Activated naive CD8-positive, alpha-beta T cell (primary cell): ENCODE measurements around the gene DNM3.
A peak's percentile ranks its signal among the peaks of the same experiment; 100 is the strongest.

Experiments
- H3K27ac Mint-ChIP-seq: one replicate; pipeline ENCODE4 v1.8.0; 2021; ENCODE audit warnings: mixed read lengths
- H3K27me3 Mint-ChIP-seq: one replicate; pipeline ENCODE4 v1.8.0; 2021; ENCODE audit warnings: mixed read lengths
- H3K36me3 Mint-ChIP-seq: one replicate; pipeline ENCODE4 v1.8.0; 2021; ENCODE audit warnings: mixed read lengths
- H3K4me1 Mint-ChIP-seq: one replicate; pipeline ENCODE4 v1.8.0; 2021; ENCODE audit warnings: low read depth, mixed read lengths
- H3K4me3 Mint-ChIP-seq: one replicate; pipeline ENCODE4 v1.8.0; 2021; ENCODE audit warnings: mild to moderate bottlenecking, mixed read lengths
- H3K9me3 Mint-ChIP-seq: one replicate; pipeline ENCODE4 v1.8.0; 2021; ENCODE audit warnings: low read depth, mixed read lengths

The DNM3 gene

GRCh38 chr1:172154551-172154950 is 313.3 kb downstream of the DNM3 start:
- Mint-ChIP-seq H3K27me3 (no peaks in the 10 kb centered on the region), H3K4me1 (peaks cover 10% of the 10 kb centered on the region), H3K4me3 (peak overlapping the region; percentile 43), H3K9me3 (no peaks in the 10 kb centered on the region), H3K36me3 (peaks cover 2% of the 10 kb centered on the region), H3K27ac (peak overlapping the region; percentile 93)

- H3K27me3 Mint-ChIP-seq, result no peaks in the 10 kb centered on the region
- no peak overlapping the region for H3K27ac Mint-ChIP-seq
- H3K4me3 Mint-ChIP-seq, result no peak overlapping the region
- H3K36me3 Mint-ChIP-seq, result peaks cover 2% of the 10 kb centered on the region
- H3K4me1 Mint-ChIP-seq, result peaks cover 10% of the 10 kb centered on the region
- no peaks in the 10 kb centered on the region for H3K9me3 Mint-ChIP-seq
Observed at GRCh38 chr1:172155766-172156165, 314.5 kb downstream of the DNM3 start.

GRCh38 chr1:172162236-172162635 is 320.9 kb downstream of the DNM3 start:
- Mint-ChIP-seq H3K9me3 (no peaks in the 10 kb centered on the region), H3K4me3 (no peak overlapping the region), H3K36me3 (no peaks in the 10 kb centered on the region), H3K27ac (no peak overlapping the region), H3K27me3 (no peaks in the 10 kb centered on the region), H3K4me1 (no peaks in the 10 kb centered on the region)

GRCh38 chr1:172163498-172164215 is 322.4 kb downstream of the DNM3 start:
- Mint-ChIP-seq H3K27me3 (no peaks in the 10 kb centered on the region), H3K27ac (no peak overlapping the region), H3K4me1 (peaks cover 5% of the 10 kb centered on the region), H3K4me3 (no peak overlapping the region), H3K9me3 (no peaks in the 10 kb centered on the region), H3K36me3 (no peaks in the 10 kb centered on the region)

- Mint-ChIP-seq H3K9me3 (no peaks in the 10 kb centered on the region), H3K4me1 (peaks cover 5% of the 10 kb centered on the region), H3K36me3 (no peaks in the 10 kb centered on the region), H3K4me3 (no peak overlapping the region), H3K27me3 (no peaks in the 10 kb centered on the region), H3K27ac (no peak overlapping the region)
Observed at GRCh38 chr1:172165403-172165802, 324.1 kb downstream of the DNM3 start.

- H3K27me3 Mint-ChIP-seq, result no peaks in the 10 kb centered on the region
Observed at GRCh38 chr1:172167796-172168596, 326.7 kb downstream of the DNM3 start.

GRCh38 chr1:172168597-172168872 is 327.2 kb downstream of the DNM3 start:
- H3K36me3 Mint-ChIP-seq, result peaks cover 4% of the 10 kb centered on the region
- H3K4me3 Mint-ChIP-seq, result no peak overlapping the region
- H3K9me3 Mint-ChIP-seq, result no peaks in the 10 kb centered on the region
- H3K27me3 Mint-ChIP-seq, result no peaks in the 10 kb centered on the region
- H3K27ac Mint-ChIP-seq, result no peak overlapping the region
- H3K4me1 Mint-ChIP-seq, result peaks cover 5% of the 10 kb centered on the region

More at GRCh38 chr1:172167796-172168596, 326.7 kb downstream of the DNM3 start:
- Mint-ChIP-seq H3K4me3 (no peak overlapping the region), H3K9me3 (no peaks in the 10 kb centered on the region), H3K4me1 (peaks cover 5% of the 10 kb centered on the region), H3K27ac (no peak overlapping the region), H3K36me3 (peaks cover 4% of the 10 kb centered on the region)

- H3K4me1 Mint-ChIP-seq, result peaks cover 5% of the 10 kb centered on the region
- H3K9me3 Mint-ChIP-seq, result no peaks in the 10 kb centered on the region
- no peaks in the 10 kb centered on the region for H3K27me3 Mint-ChIP-seq
- peaks cover 4% of the 10 kb centered on the region for H3K36me3 Mint-ChIP-seq
- H3K4me3 Mint-ChIP-seq, result no peak overlapping the region
- H3K27ac Mint-ChIP-seq, result no peak overlapping the region
Observed at GRCh38 chr1:172169836-172170235, 328.5 kb downstream of the DNM3 start.

- H3K36me3 Mint-ChIP-seq, result peaks cover 4% of the 10 kb centered on the region
- no peak overlapping the region for H3K27ac Mint-ChIP-seq
- no peaks in the 10 kb centered on the region for H3K27me3 Mint-ChIP-seq
- H3K4me1 Mint-ChIP-seq, result peaks cover 5% of the 10 kb centered on the region
- no peak overlapping the region for H3K4me3 Mint-ChIP-seq
- H3K9me3 Mint-ChIP-seq, result no peaks in the 10 kb centered on the region
Observed at GRCh38 chr1:172172352-172172831, 331.1 kb downstream of the DNM3 start.

GRCh38 chr1:172176206-172176605 is 334.9 kb downstream of the DNM3 start:
- Mint-ChIP-seq H3K27ac (no peak overlapping the region), H3K9me3 (no peaks in the 10 kb centered on the region), H3K4me3 (no peak overlapping the region), H3K36me3 (peaks cover 4% of the 10 kb centered on the region), H3K27me3 (no peaks in the 10 kb centered on the region), H3K4me1 (peaks cover 14% of the 10 kb centered on the region)

GRCh38 chr1:172177849-172178248 is 336.6 kb downstream of the DNM3 start:
- Mint-ChIP-seq H3K27me3 (no peaks in the 10 kb centered on the region), H3K27ac (no peak overlapping the region), H3K4me1 (peaks cover 29% of the 10 kb centered on the region), H3K9me3 (no peaks in the 10 kb centered on the region), H3K36me3 (peaks cover 2% of the 10 kb centered on the region), H3K4me3 (no peak overlapping the region)

GRCh38 chr1:172178886-172179285 is 337.6 kb downstream of the DNM3 start:
- Mint-ChIP-seq H3K27ac (no peak overlapping the region), H3K4me1 (peaks cover 32% of the 10 kb centered on the region), H3K36me3 (peaks cover 2% of the 10 kb centered on the region), H3K9me3 (no peaks in the 10 kb centered on the region), H3K27me3 (no peaks in the 10 kb centered on the region), H3K4me3 (no peak overlapping the region)

GRCh38 chr1:172179918-172180317 is 338.6 kb downstream of the DNM3 start:
- H3K4me3 Mint-ChIP-seq, result no peak overlapping the region
- peaks cover 34% of the 10 kb centered on the region for H3K4me1 Mint-ChIP-seq
- H3K27me3 Mint-ChIP-seq, result no peaks in the 10 kb centered on the region
- H3K27ac Mint-ChIP-seq, result no peak overlapping the region
- no peaks in the 10 kb centered on the region for H3K9me3 Mint-ChIP-seq
- peaks cover 2% of the 10 kb centered on the region for H3K36me3 Mint-ChIP-seq

- no peaks in the 10 kb centered on the region for H3K9me3 Mint-ChIP-seq
- H3K36me3 Mint-ChIP-seq, result peaks cover 2% of the 10 kb centered on the region
- peak overlapping the region; percentile 91 for H3K27ac Mint-ChIP-seq
- H3K4me1 Mint-ChIP-seq, result peaks cover 41% of the 10 kb centered on the region
- H3K4me3 Mint-ChIP-seq, result peak overlapping the region; percentile 83
- H3K27me3 Mint-ChIP-seq, result no peaks in the 10 kb centered on the region
Observed at GRCh38 chr1:172180501-172181285, 339.4 kb downstream of the DNM3 start.
